HG03095 (cell line): ENCODE data around the gene ALG2.
A peak's percentile ranks its signal among the peaks of the same experiment; 100 is the strongest.

Source experiments
- ATAC-seq: cut with Tn5 transposase; IDR thresholded peaks from one replicate; pipeline ENCODE4 v1.9.1; 2021; ENCODE audit warnings: moderate library complexity; ENCODE audit not compliant: unreplicated experiment

Gene ALG2

DNA sequence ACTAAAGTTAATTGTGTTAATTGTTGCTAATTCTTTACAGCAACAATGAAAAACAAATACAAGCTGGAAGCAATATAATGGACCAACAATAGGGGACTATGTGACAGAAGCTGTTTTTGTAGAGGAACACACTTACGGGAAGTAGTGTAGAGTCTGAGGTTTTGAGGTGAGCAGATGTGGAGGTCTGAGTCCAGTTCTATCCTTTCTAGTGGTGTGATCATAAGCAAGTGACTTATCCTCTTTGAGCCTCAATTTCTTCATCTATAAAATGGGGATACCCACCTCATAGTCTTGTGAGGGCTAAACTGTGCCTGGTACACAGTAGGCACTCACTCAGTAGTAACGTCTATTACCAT, 28.3 kb downstream of the ALG2 start:
- no peak for ATAC-seq

- ATAC-seq, result no peak
Observed at GRCh38 chr9:99192786-99193465, 28.8 kb downstream of the ALG2 start.

DNA sequence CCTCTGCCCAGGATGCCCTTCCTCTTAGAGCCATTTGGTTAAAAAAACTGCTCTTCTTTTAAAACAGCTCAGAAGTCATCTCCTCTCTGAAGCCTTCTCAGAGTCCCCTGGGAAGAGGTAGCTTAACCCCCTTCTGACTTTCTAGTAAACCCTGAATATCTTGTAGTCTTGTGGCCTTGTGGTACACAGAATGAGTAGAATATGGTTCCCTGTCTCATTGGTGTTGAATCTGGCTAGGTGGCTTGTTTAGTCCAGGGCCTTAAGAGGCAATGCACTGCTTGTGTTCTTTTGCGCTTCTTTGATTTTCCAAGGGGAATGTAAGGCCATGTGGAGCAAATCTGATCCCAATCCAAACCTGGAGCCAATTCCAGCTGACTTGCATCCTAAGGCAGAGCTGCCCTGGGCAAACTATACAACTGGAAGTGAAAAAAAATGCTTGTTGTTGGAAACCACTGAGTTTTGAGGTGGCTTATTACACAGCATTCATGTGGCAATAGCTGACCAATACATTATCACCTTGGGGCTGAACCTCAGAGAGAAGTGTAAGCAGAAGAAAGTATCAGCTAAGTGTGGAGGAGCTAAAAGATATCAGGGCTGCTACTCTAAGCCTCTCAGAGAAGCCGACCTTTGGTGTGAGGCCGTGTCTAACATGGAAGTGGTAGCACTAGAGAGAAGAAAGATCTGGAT, 31.0 kb downstream of the ALG2 start:
- ATAC-seq, result no peak

DNA sequence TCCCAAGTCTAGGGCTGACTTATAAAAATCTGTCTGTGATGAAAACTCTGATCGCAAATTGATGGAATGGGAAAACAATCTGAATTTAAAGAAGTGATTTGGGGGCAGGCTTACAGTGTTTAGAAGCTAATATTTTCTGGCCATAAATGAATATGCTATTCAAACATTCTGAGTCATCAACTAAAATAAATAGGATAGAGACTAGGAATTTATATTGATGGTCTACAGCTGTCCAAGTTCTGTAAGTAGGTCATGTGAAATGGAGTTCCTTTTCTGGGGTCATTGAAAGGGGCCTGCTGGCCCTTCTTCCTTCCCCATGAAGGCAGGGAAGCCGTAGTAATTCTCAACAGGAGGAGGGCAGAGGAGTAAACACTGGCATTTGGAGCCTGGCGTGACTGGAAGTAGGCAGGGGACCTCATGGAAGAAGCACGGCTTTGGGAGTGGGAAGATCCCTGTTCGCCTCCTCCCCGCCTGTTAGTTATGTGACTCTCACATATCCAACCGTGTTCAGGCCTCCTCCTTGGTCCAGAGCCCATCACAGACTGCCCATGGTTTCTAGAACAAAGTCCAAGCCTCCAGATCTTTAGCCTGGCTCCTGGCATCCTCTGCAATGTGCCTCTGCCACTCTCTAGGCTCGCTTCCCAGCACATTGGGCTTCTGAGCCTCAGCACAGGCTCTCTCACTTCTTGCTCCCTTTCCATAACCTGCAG, 31.7 kb downstream of the ALG2 start:
- no peak for ATAC-seq

DNA sequence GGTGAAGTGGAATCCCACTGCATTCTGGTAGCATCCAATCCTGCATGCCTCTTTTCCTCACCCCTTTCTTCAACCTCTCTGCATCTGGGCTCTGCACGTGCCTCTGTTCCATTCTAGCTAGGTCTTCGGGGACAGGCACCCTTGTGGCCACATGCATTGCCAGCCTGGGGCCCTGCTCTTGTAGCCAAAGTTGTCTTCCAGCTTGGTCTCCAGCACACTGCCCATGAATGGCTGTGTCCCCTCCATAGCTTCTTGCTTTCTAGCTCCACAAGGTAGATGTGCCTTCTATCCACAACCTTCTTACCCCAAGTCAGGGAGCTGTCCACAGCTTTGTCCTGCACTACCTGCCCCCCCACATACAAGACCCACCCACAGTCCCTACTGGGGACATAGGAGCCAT, 32.6 kb downstream of the ALG2 start:
- no peak for ATAC-seq

- no peak for ATAC-seq
Observed at GRCh38 chr9:99187311-99187710, 34.4 kb downstream of the ALG2 start.

DNA sequence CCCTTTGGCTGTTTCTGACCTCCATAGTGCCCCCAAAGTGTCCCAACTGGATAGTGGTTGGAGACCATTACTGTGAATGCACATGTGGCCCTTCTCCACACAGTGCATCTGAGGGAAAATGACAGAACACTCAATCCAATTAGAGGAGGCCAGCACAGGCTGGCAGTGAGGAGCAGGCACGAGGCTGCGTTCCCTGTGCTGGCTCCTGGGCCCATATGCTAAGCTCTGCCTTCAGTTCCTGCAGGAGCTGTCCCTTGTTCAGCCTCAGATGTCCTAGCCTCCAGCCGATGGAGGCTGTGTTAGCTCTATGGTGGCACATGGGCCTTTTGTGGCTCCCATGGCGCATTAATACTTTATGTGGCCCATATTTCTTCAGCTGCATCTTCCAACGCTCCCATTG, 35.8 kb downstream of the ALG2 start:
- ATAC-seq, result no peak

GRCh38 chr9:99185348-99185632, 36.5 kb downstream of the ALG2 start:
- no peak for ATAC-seq

DNA sequence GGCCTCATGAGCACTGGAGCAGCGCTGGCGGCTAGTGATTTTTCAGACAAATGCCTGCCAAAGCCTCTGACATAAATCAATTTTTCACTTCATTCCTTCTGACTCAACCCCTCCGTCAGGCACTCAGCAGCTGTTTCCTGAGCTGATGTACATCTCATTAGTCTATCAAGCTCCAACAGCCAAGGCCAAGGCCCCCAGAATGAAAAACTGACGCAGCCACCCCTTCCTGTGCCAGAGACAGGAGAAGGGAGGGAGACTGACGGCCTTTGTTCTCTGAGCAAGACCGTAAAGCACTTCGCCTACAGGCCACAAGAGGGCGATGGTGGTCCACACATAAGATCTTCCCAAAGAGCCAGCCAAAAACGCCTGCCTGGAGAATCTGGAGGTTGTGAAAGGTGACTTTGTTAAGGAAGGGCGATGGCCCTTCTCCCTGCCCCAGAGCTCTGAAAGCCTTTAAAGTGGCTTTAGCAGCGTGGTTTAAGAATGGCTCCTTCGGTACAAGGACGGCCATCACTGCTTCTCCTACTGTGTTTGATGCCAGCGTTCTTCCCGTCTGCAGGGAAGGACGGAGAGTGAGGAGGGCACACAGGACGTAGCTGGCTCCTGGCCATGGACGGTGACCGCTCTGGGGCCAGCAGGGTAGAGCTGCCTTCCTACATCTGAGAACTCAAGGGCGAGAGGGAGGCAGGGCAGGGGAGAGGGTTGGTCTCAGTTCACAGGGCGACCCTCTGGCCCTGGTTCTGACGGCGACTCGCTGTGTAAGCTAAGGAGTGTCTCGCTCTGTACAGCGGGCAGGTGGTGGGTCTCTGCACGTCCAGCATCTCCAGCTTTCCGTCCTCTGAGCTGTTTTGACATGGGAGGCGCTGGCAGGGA, 37.0 kb downstream of the ALG2 start:
- peak; percentile 45 for ATAC-seq

DNA sequence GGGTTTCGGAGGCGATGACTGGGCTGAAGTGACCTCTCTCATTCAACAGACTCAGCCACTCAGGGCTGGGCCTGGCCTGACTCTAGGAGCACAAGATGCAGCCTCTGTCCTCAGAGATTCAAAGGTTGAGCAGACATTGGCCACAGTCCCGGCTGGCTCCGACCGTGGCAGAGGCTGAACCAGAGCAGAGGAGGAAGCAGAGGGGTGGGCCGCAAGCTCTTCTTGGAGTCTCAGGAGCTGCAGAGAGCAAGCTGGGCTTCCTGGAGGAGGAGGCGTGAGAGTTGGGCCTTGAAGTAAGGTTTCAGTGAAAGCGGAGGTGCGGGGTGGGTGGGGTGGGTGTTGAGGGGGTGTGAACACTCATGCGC, 37.6 kb downstream of the ALG2 start:
- ATAC-seq, result peak; percentile 2

DNA sequence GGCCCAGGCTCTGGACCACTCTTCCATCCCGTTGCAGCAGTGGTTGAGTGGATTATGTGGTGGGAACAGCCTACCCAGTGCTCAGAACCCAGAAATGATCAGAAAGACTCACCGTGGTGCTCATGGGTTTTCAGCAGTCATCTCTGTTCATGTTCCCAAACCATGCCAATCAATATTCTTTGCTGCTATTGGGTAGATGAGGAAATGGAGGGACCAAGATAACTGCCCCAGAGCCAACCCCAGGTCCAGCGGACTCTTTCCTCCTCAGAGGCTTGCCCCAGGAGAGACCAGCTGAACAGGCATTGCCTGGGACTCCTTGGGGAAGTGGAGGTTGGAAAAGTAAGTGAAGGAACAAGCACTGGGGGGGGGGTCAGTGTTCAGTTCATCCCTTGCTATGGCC, 38.1 kb downstream of the ALG2 start:
- no peak for ATAC-seq

- no peak for ATAC-seq
Observed at GRCh38 chr9:99182356-99182755, 39.4 kb downstream of the ALG2 start.

GRCh38 chr9:99181621-99182020, 40.1 kb downstream of the ALG2 start:
- ATAC-seq, result peak; percentile 46

DNA sequence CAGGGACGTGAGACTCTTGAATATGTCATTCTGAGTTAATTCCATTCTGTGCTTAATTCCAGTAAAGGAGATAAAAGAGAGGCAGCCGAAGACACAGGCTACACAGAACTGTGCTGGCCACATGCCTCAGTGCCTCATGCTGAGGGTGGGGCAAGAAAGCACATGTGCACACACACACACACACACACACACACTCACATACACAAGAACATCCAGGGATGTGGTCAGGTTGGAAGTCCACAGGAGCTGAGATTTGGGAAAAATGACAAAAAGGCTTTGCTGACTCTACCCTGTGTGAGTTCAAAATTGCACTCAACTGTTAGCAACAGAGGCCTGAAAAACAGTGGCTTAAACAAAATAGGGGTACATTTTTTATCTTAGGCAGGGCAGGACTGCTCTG, 40.5 kb downstream of the ALG2 start:
- no peak for ATAC-seq

GRCh38 chr9:99180662-99181061, 41.1 kb downstream of the ALG2 start:
- ATAC-seq, result no peak

DNA sequence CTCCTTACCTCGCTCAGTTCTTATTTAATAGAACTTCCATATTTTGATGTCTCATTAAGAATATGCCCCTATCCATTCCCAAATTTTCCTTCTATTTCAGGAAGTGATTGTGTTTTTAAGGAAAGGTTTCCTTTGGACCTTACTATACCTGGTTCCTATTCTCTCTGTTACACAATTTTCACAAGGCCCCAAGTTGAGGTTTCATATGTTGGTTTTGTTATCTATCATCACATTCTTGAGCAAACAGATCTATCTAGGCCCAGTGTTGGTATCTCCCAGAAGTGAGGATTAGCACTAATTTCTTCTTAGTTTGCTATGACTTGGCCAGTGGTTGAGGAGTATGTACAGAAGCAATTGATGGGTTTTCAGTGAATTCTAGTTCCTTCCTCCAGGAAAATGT, 41.5 kb downstream of the ALG2 start:
- peak; percentile 39 for ATAC-seq

GRCh38 chr9:99178912-99179872, 42.5 kb downstream of the ALG2 start:
- ATAC-seq, result no peak

DNA sequence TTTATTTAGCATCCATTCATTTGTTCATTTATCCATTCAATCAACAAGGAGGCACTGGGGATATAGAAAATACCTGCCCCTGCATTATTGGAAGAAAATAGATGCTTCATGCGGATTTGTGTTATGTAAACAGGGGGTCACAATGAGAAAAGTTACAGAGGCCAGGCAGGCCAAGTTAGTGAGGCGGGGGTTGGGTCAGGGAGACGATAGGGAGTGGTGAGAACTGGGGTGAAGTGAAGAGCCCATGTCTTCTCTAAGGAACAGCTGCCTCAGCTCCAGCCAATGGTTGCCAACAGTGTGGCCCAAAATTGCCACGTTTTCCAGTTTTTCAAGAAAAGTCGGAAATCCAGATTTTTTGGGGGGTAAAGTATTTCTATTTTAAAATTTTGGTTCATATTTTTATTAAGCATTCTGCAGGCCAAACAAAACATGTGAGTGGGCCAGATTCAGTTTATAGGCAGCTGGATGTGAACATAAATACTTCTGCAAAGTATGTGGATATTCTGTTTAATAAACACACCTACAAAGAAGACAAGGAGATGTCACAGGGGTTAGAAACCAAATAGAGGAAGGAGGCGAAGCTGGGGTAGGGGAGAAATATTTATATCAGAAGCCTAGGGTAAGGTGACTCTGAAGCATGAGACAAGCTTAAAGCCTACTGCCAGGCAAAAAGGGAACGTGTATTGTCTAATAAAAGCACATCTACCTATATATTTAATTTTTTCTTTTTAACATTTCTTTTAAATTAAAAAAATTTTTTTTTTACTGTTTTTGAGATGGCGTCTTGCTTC, 44.0 kb downstream of the ALG2 start:
- ATAC-seq, result no peak

- ATAC-seq, result no peak
Observed at GRCh38 chr9:99176527-99177013, 45.2 kb downstream of the ALG2 start.
